Adrenal gland (tissue), 5 donors: ENCODE data around the gene COX6B1.

Source experiments
- POLR2A ChIP-seq, 2 donors: fragments of 450-650 bp; IDR thresholded peaks; one replicate each; pipeline ENCODE4 v1.6.1; 2017; ENCODE audit warnings: antibody characterized with exemption in 2 of 2, mild to moderate bottlenecking in 2 of 2, moderate library complexity in 1 of 2
- TF ChIP-seq, protein P1 (sequence below), 6 experiments: fragments of 450-650 bp in 4 of 6; fragments of 200-600 bp in 2 of 6; sonication (generic) in 1 of 6; IDR thresholded peaks; 1 replicate in 5 of 6; 2 replicates in 1 of 6; pipeline versions ENCODE4 v1.5.1 to v1.8.0; 2016 to 2021; ENCODE audit warnings: antibody characterized with exemption in 6 of 6, mild to moderate bottlenecking in 2 of 6, moderate library complexity in 1 of 6
- donor health status: DM: no; HTN: no; CAD: no.

DNA sequence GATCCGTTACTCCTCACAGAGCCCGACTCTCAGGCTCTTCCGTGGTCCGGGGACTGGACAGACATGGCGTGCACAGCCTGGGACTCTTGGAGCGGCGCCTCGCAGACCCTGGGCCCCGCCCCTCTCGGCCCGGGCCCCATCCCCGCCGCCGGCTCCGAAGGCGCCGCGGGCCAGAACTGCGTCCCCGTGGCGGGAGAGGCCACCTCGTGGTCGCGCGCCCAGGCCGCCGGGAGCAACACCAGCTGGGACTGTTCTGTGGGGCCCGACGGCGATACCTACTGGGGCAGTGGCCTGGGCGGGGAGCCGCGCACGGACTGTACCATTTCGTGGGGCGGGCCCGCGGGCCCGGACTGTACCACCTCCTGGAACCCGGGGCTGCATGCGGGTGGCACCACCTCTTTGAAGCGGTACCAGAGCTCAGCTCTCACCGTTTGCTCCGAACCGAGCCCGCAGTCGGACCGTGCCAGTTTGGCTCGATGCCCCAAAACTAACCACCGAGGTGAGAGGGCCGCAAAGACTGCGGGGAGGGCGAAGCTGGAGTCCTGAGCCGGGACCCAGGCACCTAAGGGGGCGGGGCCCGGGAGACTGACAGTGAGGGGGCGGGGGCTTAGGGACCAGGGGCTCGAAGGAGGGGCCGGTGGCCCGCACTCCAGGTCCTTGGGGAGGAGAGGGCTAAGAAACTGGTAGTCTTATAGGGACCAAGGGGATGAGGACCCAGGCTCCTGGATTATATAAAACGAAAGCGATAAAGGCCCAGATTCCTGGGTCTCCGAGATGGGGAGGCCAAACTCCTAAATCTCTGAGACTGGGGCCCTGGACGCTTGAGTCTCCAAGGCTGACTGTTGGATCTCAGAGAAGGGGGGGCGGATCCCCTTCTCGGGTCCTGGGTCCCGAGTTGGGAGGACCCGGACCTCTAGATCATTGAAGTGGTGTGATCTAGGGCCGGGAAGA is 4.6 kb upstream of the COX6B1 start:
- TF ChIP-seq, protein P1, sequence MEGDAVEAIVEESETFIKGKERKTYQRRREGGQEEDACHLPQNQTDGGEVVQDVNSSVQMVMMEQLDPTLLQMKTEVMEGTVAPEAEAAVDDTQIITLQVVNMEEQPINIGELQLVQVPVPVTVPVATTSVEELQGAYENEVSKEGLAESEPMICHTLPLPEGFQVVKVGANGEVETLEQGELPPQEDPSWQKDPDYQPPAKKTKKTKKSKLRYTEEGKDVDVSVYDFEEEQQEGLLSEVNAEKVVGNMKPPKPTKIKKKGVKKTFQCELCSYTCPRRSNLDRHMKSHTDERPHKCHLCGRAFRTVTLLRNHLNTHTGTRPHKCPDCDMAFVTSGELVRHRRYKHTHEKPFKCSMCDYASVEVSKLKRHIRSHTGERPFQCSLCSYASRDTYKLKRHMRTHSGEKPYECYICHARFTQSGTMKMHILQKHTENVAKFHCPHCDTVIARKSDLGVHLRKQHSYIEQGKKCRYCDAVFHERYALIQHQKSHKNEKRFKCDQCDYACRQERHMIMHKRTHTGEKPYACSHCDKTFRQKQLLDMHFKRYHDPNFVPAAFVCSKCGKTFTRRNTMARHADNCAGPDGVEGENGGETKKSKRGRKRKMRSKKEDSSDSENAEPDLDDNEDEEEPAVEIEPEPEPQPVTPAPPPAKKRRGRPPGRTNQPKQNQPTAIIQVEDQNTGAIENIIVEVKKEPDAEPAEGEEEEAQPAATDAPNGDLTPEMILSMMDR (IDR thresholded peaks at IDR 0.05) = no peak
- TF ChIP-seq POLR2A (IDR thresholded peaks at IDR 0.05) = peak; percentile 78 to 85
